ENCODE data around the gene MPP3.
"Not testable (repeated sequence)": the region's sequence is repeated elsewhere in the genome, so short reads cannot be mapped to it uniquely, and the experiment has no call there.

- TF ChIP-seq, protein P1, sequence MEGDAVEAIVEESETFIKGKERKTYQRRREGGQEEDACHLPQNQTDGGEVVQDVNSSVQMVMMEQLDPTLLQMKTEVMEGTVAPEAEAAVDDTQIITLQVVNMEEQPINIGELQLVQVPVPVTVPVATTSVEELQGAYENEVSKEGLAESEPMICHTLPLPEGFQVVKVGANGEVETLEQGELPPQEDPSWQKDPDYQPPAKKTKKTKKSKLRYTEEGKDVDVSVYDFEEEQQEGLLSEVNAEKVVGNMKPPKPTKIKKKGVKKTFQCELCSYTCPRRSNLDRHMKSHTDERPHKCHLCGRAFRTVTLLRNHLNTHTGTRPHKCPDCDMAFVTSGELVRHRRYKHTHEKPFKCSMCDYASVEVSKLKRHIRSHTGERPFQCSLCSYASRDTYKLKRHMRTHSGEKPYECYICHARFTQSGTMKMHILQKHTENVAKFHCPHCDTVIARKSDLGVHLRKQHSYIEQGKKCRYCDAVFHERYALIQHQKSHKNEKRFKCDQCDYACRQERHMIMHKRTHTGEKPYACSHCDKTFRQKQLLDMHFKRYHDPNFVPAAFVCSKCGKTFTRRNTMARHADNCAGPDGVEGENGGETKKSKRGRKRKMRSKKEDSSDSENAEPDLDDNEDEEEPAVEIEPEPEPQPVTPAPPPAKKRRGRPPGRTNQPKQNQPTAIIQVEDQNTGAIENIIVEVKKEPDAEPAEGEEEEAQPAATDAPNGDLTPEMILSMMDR (IDR thresholded peaks at IDR 0.05): not testable (repeated sequence)
- not testable (repeated sequence) for TF ChIP-seq POLR2A (IDR thresholded peaks at IDR 0.05)
Observed at GRCh38 chr17:43792668-43793067, 40.3 kb downstream of the MPP3 start.

All from testis (tissue), 2 donors.